Activated T-cell treated with anti-CD3 and anti-CD28 coated beads for 4 hours (primary cell): ENCODE data around the gene NAGPA.
A peak's percentile ranks its signal among the peaks of the same experiment; 100 is the strongest.
"Not testable (repeated sequence)": the region's sequence is repeated elsewhere in the genome, so short reads cannot be mapped to it uniquely, and the experiment has no call there.

Experiments used
- DNase-seq: peaks from one replicate; pipeline ENCODE4 v3.0.0-alpha.2; 2020

Gene NAGPA

GRCh38 chr16:5033256-5034166 lies at the start of gene NAGPA:
Gene NAGPA, minus strand, starts transcription at chr16:5033935. Its CDS starts 21 bp downstream, at chr16:5033914.
- peak; percentile 76 for DNase-seq

- DNase-seq = not testable (repeated sequence)
Measured at GRCh38 chr16:5080996-5081395, 47.3 kb upstream of the NAGPA start.

- DNase-seq = not testable (repeated sequence)
Measured at GRCh38 chr16:5080461-5080860, 46.7 kb upstream of the NAGPA start.

- no peak for DNase-seq
Measured at GRCh38 chr16:5078626-5079025, 44.9 kb upstream of the NAGPA start.

- no peak for DNase-seq
Measured at GRCh38 chr16:5077304-5077703, 43.6 kb upstream of the NAGPA start.

- no peak for DNase-seq
Measured at GRCh38 chr16:5075637-5076036, 41.9 kb upstream of the NAGPA start.

GRCh38 chr16:5073771-5074170 lies 40.0 kb upstream of the NAGPA start:
- not testable (repeated sequence) for DNase-seq

GRCh38 chr16:5073279-5073629 lies 39.5 kb upstream of the NAGPA start:
- no peak for DNase-seq

- DNase-seq = no peak
Measured at GRCh38 chr16:5072334-5073278, 38.9 kb upstream of the NAGPA start.

- peak; percentile 84 for DNase-seq
Measured at GRCh38 chr16:5071681-5072333, 38.1 kb upstream of the NAGPA start, which contains the start of gene ALG1. Gene ALG1, plus strand, starts transcription at chr16:5071843. Its CDS starts 7 bp downstream, at chr16:5071850.

GRCh38 chr16:5071341-5071680 lies 37.6 kb upstream of the NAGPA start:
- DNase-seq = no peak

GRCh38 chr16:5070431-5071186 lies 36.9 kb upstream of the NAGPA start:
- no peak for DNase-seq

GRCh38 chr16:5069854-5070253 lies 36.1 kb upstream of the NAGPA start:
- no peak for DNase-seq

- no peak for DNase-seq
Measured at GRCh38 chr16:5069048-5069447, 35.3 kb upstream of the NAGPA start.

- no peak for DNase-seq
Measured at GRCh38 chr16:5066511-5066910, 32.8 kb upstream of the NAGPA start.

- DNase-seq = no peak
Measured at GRCh38 chr16:5065813-5066212, 32.1 kb upstream of the NAGPA start, which contains the start of gene C16orf89. Gene C16orf89, minus strand, starts transcription at chr16:5065956. Its CDS starts 48 bp downstream, at chr16:5065908.

- no peak for DNase-seq
Measured at GRCh38 chr16:5065326-5065725, 31.6 kb upstream of the NAGPA start.

GRCh38 chr16:5064915-5065314 lies 31.2 kb upstream of the NAGPA start:
- DNase-seq = no peak

GRCh38 chr16:5062790-5063765 lies 29.3 kb upstream of the NAGPA start:
- DNase-seq = no peak

- no peak for DNase-seq
Measured at GRCh38 chr16:5062051-5062450, 28.3 kb upstream of the NAGPA start.

- no peak for DNase-seq
Measured at GRCh38 chr16:5060073-5060641, 26.4 kb upstream of the NAGPA start.
